ENCODE results near the gene ARHGAP5.

DNA sequence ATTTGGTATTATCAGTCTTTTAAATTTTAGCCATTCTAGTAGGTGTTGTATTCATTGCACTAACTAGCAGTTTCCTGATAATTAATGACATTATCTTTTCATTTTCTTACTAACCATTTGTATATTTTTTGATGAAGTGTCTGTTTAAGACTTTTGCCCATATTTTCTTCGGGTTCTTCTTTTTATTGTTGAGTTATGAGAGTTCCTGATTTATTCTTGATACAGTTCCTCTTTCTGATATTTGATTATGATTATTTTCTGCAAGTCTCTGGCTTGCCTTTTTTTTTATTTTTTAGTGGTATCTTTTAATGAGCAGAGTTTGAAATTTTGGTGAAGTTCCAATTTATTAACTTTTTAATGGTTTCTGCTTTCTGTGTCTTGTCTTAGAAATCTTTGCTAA, 118.5 kb downstream of the ARHGAP5 start:
- TF ChIP-seq, protein P1, sequence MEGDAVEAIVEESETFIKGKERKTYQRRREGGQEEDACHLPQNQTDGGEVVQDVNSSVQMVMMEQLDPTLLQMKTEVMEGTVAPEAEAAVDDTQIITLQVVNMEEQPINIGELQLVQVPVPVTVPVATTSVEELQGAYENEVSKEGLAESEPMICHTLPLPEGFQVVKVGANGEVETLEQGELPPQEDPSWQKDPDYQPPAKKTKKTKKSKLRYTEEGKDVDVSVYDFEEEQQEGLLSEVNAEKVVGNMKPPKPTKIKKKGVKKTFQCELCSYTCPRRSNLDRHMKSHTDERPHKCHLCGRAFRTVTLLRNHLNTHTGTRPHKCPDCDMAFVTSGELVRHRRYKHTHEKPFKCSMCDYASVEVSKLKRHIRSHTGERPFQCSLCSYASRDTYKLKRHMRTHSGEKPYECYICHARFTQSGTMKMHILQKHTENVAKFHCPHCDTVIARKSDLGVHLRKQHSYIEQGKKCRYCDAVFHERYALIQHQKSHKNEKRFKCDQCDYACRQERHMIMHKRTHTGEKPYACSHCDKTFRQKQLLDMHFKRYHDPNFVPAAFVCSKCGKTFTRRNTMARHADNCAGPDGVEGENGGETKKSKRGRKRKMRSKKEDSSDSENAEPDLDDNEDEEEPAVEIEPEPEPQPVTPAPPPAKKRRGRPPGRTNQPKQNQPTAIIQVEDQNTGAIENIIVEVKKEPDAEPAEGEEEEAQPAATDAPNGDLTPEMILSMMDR (IDR thresholded peaks at IDR 0.05), result no peak
- TF ChIP-seq POLR2A (IDR thresholded peaks at IDR 0.05), result no peak
